Measurements from ENCODE around the gene RPP25.
A peak's percentile ranks its signal among the peaks of the same experiment; 100 is the strongest.

The RPP25 gene, protein sequence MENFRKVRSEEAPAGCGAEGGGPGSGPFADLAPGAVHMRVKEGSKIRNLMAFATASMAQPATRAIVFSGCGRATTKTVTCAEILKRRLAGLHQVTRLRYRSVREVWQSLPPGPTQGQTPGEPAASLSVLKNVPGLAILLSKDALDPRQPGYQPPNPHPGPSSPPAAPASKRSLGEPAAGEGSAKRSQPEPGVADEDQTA

DNA sequence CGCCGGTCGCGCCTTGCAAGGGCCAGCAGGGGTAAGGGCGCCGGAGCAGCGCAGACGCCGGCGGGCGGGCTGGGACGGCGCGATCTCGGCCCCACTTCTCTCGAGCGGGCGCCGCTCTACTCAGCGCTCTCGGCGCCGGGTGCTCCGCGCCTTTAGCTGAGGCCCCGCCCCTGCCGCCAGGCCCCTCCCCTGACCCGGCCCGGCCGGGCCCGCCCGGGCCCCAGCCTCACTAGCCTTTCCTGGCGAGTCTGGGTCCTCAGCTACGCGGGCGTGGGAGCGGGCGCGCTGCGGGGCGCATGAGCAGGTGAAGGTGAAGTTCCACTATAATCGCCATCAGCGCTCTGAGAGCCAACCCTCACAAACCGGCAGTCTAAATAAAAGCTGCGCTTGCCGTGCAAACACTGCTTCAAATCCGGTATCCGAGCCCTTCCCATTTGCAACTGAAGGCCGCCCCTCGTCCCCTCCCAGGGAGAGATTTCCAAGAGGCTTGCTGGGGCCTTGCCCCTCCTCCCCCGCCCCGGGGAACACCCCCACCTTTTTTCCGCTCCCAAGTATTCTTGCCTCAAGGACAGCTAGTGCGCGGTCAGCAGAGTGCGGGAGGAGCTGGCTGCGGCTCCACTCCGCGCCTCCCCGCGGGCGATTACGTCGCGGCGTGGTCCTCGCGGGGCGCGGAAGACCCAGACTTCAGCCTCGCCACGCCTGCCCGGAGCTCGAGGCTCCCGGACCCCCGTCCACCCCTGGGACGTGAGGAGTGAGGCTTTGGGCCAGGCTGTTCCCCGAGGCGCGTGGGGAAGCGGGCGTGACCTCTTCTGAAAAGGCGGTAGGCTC, at the start of gene RPP25:
Gene RPP25 (minus strand): TSS at position 125 of the 828 bp plus-strand sequence. CDS start 189 bp downstream, outside the sequence.
- no peaks in the 10 kb centered on the region for H3K9me3 ChIP-seq (ENCODE audit: control insufficient read depth in 1 of 2, low read length in 2 of 2)
- H3K9ac ChIP-seq (ENCODE audit: low read depth in 1 of 2, low read length in 2 of 2): peak within 1 kb of the TSS; percentile 79 to 94
- peak within 1 kb of the TSS; percentile 75 to 76 for H3K4me3 ChIP-seq (ENCODE audit: low read depth in 1 of 2, low read length in 2 of 2)
- H3K4me1 ChIP-seq (ENCODE audit: control insufficient read depth in 1 of 2, insufficient read depth in 2 of 2, low read length in 2 of 2): peaks cover 40 to 43% of the 10 kb centered on the region in 2 donors
- no peaks in the 10 kb centered on the region for H3K36me3 ChIP-seq (ENCODE audit: control insufficient read depth in 1 of 2, insufficient read depth in 2 of 2, low read length in 2 of 2)
- H3K27ac ChIP-seq (ENCODE audit: low read depth, low read length): peak within 1 kb of the TSS; percentile 75
- H3K27me3 ChIP-seq (ENCODE audit: control insufficient read depth in 1 of 2, insufficient read depth in 2 of 2, low read length in 2 of 2): peaks cover 6 to 8% of the 10 kb centered on the region in 2 donors

DNA sequence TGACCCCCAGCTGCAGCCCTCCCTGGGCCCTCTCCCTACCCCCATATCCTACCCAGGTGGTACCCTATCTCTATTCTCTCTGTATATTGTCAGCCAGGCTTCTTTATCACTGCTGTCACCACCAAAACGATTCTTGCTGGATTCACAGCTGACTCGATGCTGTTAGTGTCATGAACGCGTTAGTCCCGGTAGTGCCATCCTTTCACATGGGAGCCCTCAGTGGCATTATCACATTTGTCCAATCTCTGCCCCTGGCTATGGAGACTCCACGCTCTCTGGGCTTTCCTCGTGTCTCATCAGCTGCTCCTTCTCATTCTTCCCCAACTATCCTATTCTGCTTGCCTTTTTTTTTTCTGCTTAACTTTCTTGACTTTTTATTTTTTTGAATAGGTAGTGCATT, 45.8 kb upstream of the RPP25 start:
- no peaks in the 10 kb centered on the region for H3K9me3 ChIP-seq (ENCODE audit: control insufficient read depth in 1 of 2, low read length in 2 of 2)
- no peaks in the 10 kb centered on the region for H3K36me3 ChIP-seq (ENCODE audit: control insufficient read depth in 1 of 2, insufficient read depth in 2 of 2, low read length in 2 of 2)
- H3K9ac ChIP-seq (ENCODE audit: low read depth in 1 of 2, low read length in 2 of 2): no peak overlapping the region
- no peak overlapping the region for H3K4me3 ChIP-seq (ENCODE audit: low read depth in 1 of 2, low read length in 2 of 2)
- no peak overlapping the region for H3K27ac ChIP-seq (ENCODE audit: low read depth, low read length)
- H3K4me1 ChIP-seq (ENCODE audit: control insufficient read depth in 1 of 2, insufficient read depth in 2 of 2, low read length in 2 of 2): peaks cover 9 to 16% of the 10 kb centered on the region in 2 donors
- H3K27me3 ChIP-seq (ENCODE audit: control insufficient read depth in 1 of 2, insufficient read depth in 2 of 2, low read length in 2 of 2): no peaks in the 10 kb centered on the region

DNA sequence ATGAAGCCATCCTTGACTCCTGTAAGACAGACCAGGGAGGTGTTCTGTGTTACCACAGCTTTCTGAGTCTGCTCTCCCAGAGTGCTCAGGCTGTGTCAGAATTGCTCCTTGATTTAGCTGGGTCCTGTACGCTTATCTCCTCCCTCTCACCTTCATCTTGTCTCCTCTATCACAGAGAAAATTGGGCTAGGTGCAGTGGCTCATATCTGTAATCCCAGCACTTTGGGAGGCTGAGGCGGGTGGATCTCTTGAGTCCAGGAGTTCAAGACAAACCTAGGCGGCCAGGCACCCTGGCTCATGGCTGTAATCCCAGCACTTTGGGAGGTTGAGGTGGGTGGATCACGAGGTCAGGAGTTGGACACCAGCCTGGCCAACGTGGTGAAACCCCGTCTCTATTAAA, 44.7 kb upstream of the RPP25 start:
- peaks cover 2 to 4% of the 10 kb centered on the region in 2 donors for H3K27me3 ChIP-seq (ENCODE audit: control insufficient read depth in 1 of 2, insufficient read depth in 2 of 2, low read length in 2 of 2)
- no peak overlapping the region for H3K4me3 ChIP-seq (ENCODE audit: low read depth in 1 of 2, low read length in 2 of 2)
- peaks cover 19 to 27% of the 10 kb centered on the region in 2 donors for H3K4me1 ChIP-seq (ENCODE audit: control insufficient read depth in 1 of 2, insufficient read depth in 2 of 2, low read length in 2 of 2)
- no peak overlapping the region for H3K27ac ChIP-seq (ENCODE audit: low read depth, low read length)
- H3K9me3 ChIP-seq (ENCODE audit: control insufficient read depth in 1 of 2, low read length in 2 of 2): no peaks in the 10 kb centered on the region
- no peaks in the 10 kb centered on the region for H3K36me3 ChIP-seq (ENCODE audit: control insufficient read depth in 1 of 2, insufficient read depth in 2 of 2, low read length in 2 of 2)
- H3K9ac ChIP-seq (ENCODE audit: low read depth in 1 of 2, low read length in 2 of 2): no peak overlapping the region

DNA sequence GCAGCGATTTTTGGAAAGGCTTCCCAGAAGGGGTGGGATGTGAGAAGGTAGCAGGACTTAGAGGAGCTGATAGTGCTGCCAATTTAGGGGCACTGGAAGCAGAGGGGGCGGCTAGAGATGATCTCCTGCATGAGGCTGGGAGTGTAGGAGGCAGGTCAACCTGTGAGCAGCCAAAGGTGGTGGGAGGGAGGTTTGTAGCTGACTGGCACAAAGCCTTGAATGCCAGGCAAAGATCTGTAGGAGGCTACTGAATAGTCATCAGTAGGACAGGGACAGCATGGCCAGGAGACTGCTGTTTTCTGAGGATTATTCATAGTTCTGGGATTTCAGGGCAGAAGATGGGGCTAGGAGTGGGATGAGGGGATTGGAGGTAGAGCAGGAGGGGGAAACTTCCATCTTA, 41.0 kb upstream of the RPP25 start:
- H3K4me3 ChIP-seq (ENCODE audit: low read depth in 1 of 2, low read length in 2 of 2): peak overlapping the region in 1 of 2 donors; percentile 78
- no peaks in the 10 kb centered on the region for H3K36me3 ChIP-seq (ENCODE audit: control insufficient read depth in 1 of 2, insufficient read depth in 2 of 2, low read length in 2 of 2)
- no peak overlapping the region for H3K27ac ChIP-seq (ENCODE audit: low read depth, low read length)
- peaks cover 25 to 30% of the 10 kb centered on the region in 2 donors for H3K4me1 ChIP-seq (ENCODE audit: control insufficient read depth in 1 of 2, insufficient read depth in 2 of 2, low read length in 2 of 2)
- H3K9ac ChIP-seq (ENCODE audit: low read depth in 1 of 2, low read length in 2 of 2): no peak overlapping the region
- no peaks in the 10 kb centered on the region for H3K9me3 ChIP-seq (ENCODE audit: control insufficient read depth in 1 of 2, low read length in 2 of 2)
- peaks cover 4 to 7% of the 10 kb centered on the region in 2 donors for H3K27me3 ChIP-seq (ENCODE audit: control insufficient read depth in 1 of 2, insufficient read depth in 2 of 2, low read length in 2 of 2)

DNA sequence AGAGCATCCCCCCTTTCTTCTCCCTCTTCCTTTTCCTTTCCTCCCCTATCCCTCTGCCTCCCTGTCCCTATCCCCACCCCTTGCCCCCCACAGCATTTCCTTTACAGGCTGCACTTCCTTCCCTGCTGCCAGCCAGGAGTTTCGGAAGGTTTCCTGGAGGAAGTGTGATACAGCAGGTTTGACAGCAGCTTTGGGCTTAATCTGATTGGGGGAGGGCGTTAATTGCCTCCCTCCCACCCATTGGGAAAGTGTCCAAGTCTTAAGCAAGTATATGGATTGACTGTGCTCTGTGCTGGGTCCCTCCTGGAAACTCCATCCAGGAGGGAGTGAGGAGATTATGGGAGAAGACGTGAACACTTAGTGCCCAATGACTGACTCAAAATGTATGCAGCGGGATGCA, 40.6 kb upstream of the RPP25 start:
- no peak overlapping the region for H3K9ac ChIP-seq (ENCODE audit: low read depth in 1 of 2, low read length in 2 of 2)
- H3K4me3 ChIP-seq (ENCODE audit: low read depth in 1 of 2, low read length in 2 of 2): peak overlapping the region in 1 of 2 donors; percentile 78
- no peak overlapping the region for H3K27ac ChIP-seq (ENCODE audit: low read depth, low read length)
- H3K9me3 ChIP-seq (ENCODE audit: control insufficient read depth in 1 of 2, low read length in 2 of 2): no peaks in the 10 kb centered on the region
- H3K36me3 ChIP-seq (ENCODE audit: control insufficient read depth in 1 of 2, insufficient read depth in 2 of 2, low read length in 2 of 2): no peaks in the 10 kb centered on the region
- peaks cover 25 to 30% of the 10 kb centered on the region in 2 donors for H3K4me1 ChIP-seq (ENCODE audit: control insufficient read depth in 1 of 2, insufficient read depth in 2 of 2, low read length in 2 of 2)
- peaks cover 4 to 7% of the 10 kb centered on the region in 2 donors for H3K27me3 ChIP-seq (ENCODE audit: control insufficient read depth in 1 of 2, insufficient read depth in 2 of 2, low read length in 2 of 2)

DNA sequence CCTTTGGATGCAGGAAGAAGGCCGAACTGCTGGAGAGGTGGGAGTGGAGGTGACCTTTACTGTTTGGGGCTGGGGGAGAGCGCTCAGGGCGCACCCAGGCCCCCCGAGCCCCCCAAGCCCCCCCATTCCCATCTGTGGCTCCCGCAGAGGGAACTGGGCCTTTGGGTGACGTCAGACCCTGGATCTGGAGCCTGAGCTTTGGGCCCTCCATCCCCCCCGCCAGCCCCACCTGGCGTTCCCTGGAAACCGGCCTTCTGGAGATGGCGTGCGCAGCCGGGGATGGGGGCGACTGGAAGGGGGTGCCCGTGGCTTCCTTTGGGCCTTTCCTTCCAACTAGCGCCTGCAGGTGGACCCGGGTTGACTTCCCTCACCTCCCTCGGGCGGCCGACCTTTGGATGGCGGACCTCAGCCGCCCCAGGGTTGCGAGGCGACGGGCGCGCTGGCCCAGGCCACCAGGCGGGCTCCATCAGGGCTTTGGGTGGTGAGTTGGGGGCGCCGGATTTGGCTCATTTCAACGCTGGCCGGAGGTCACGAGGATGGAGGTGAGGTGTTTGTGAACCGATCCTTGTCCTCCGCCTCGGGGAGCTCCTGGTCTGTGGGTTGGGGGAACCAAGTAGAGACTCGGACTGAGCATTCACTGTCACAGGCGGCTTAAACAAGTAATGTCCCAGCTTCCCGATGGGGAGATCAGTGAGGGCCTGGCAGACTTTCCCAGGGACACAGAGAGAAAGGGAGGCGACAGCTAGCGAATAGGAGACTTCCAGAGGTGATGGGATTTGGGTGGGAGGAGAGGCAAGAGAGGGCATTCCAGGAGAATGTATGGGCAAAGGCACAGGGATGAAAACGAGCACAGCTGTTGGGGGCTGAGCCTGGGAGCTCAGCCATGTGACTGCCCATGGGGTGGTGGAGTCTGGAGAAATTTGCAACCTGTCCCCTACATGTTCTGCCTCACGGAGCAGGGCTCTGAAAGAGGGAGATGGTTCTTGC, 39.5 kb upstream of the RPP25 start:
- H3K27me3 ChIP-seq (ENCODE audit: control insufficient read depth in 1 of 2, insufficient read depth in 2 of 2, low read length in 2 of 2): peaks cover 4 to 7% of the 10 kb centered on the region in 2 donors
- H3K36me3 ChIP-seq (ENCODE audit: control insufficient read depth in 1 of 2, insufficient read depth in 2 of 2, low read length in 2 of 2): no peaks in the 10 kb centered on the region
- H3K9ac ChIP-seq (ENCODE audit: low read depth in 1 of 2, low read length in 2 of 2): peak overlapping the region; percentile 72
- peaks cover 25 to 30% of the 10 kb centered on the region in 2 donors for H3K4me1 ChIP-seq (ENCODE audit: control insufficient read depth in 1 of 2, insufficient read depth in 2 of 2, low read length in 2 of 2)
- no peak overlapping the region for H3K27ac ChIP-seq (ENCODE audit: low read depth, low read length)
- H3K9me3 ChIP-seq (ENCODE audit: control insufficient read depth in 1 of 2, low read length in 2 of 2): no peaks in the 10 kb centered on the region
- peak overlapping the region; percentile 78 to 86 for H3K4me3 ChIP-seq (ENCODE audit: low read depth in 1 of 2, low read length in 2 of 2)

DNA sequence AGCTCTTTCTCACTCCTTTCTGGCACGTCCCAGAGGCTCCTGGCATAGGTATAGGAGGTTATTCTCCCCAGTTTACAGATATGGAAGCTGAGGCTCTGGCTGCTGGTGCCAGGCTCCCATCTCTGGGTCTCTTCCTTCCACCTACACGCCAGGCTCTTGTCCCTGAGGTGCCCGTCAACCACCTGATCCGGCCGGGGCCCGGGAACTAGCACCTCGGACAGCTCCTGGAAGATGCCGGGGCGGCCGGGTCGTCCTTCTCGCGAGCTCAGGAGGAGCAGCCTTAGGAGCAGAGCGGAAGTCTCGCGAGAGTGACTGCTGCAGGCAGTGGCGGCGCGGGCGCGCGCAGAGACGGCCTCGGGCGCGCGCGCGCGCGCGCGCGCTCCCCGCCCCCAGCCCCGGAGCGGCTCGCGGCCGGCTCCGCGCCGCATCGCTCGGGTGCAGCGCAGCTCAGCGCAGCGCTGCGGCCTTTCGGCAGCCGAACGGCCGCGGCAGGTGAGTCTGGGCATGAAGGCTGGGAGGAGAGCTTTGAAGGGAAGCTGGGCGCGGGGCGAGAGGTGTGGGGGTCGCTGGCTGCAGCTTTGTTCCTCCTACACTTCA, 38.7 kb upstream of the RPP25 start, which contains the start of gene SCAMP5:
Gene SCAMP5 (plus strand): TSS at position 382 of the 597 bp plus-strand sequence. CDS start 16,277 bp downstream, outside the sequence.
- Histone ChIP-seq H3K36me3 (ENCODE audit: control insufficient read depth in 1 of 2, insufficient read depth in 2 of 2, low read length in 2 of 2) (no peaks in the 10 kb centered on the region), H3K27ac (ENCODE audit: low read depth, low read length) (no peak within 1 kb of the TSS), H3K9ac (ENCODE audit: low read depth in 1 of 2, low read length in 2 of 2) (peak within 1 kb of the TSS; percentile 72), H3K4me1 (ENCODE audit: control insufficient read depth in 1 of 2, insufficient read depth in 2 of 2, low read length in 2 of 2) (peaks cover 25 to 30% of the 10 kb centered on the region in 2 donors), H3K27me3 (ENCODE audit: control insufficient read depth in 1 of 2, insufficient read depth in 2 of 2, low read length in 2 of 2) (peaks cover 4 to 7% of the 10 kb centered on the region in 2 donors), H3K4me3 (ENCODE audit: low read depth in 1 of 2, low read length in 2 of 2) (peak within 1 kb of the TSS; percentile 78 to 86), H3K9me3 (ENCODE audit: control insufficient read depth in 1 of 2, low read length in 2 of 2) (no peaks in the 10 kb centered on the region)

DNA sequence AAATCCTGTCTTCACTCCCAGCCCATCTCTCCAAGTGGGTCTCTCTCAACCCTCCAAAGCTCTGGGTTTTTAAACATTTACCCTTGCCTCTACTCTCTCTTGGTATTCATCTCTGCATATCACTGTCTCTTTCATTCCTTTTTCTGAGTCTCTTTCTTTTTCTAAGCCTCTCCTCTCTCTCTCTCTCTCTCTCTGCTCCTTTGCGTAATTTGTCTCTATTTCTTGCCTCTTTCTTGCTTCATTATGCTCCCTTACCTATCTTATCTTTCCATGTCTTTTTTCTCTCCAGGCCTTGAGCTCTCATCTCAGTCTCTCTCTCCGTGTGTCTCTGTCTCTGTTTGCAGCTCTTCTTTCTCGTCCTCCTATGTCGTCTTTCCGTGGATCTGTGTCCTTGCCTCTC, 38.1 kb upstream of the RPP25 start:
- H3K4me1 ChIP-seq (ENCODE audit: control insufficient read depth in 1 of 2, insufficient read depth in 2 of 2, low read length in 2 of 2): peaks cover 25 to 30% of the 10 kb centered on the region in 2 donors
- H3K9ac ChIP-seq (ENCODE audit: low read depth in 1 of 2, low read length in 2 of 2): no peak overlapping the region
- no peak overlapping the region for H3K27ac ChIP-seq (ENCODE audit: low read depth, low read length)
- no peaks in the 10 kb centered on the region for H3K36me3 ChIP-seq (ENCODE audit: control insufficient read depth in 1 of 2, insufficient read depth in 2 of 2, low read length in 2 of 2)
- peaks cover 4 to 7% of the 10 kb centered on the region in 2 donors for H3K27me3 ChIP-seq (ENCODE audit: control insufficient read depth in 1 of 2, insufficient read depth in 2 of 2, low read length in 2 of 2)
- H3K9me3 ChIP-seq (ENCODE audit: control insufficient read depth in 1 of 2, low read length in 2 of 2): no peaks in the 10 kb centered on the region
- peak overlapping the region; percentile 51 to 54 for H3K4me3 ChIP-seq (ENCODE audit: low read depth in 1 of 2, low read length in 2 of 2)

DNA sequence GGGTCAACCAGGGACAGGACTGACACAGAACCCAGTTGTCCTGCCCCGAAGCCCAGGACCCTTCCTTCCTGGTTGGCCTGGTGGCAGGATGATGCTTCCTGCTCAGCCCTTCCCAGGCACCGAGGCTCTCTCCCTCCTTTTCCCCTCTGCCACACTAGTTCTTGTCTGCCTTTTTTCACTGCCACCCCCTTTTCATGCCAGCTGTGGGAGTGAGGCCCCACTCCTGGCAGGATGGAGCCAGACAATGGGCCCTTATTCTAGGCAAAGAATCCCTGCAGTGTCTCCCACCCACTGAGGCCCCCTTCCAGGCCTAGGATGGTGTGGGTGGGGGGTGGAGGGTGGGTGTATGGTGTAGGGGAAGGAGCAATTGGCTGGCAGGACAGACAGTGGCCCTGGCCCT, 37.7 kb upstream of the RPP25 start:
- no peak overlapping the region for H3K4me3 ChIP-seq (ENCODE audit: low read depth in 1 of 2, low read length in 2 of 2)
- H3K9me3 ChIP-seq (ENCODE audit: control insufficient read depth in 1 of 2, low read length in 2 of 2): no peaks in the 10 kb centered on the region
- H3K36me3 ChIP-seq (ENCODE audit: control insufficient read depth in 1 of 2, insufficient read depth in 2 of 2, low read length in 2 of 2): no peaks in the 10 kb centered on the region
- H3K9ac ChIP-seq (ENCODE audit: low read depth in 1 of 2, low read length in 2 of 2): no peak overlapping the region
- peaks cover 25 to 28% of the 10 kb centered on the region in 2 donors for H3K4me1 ChIP-seq (ENCODE audit: control insufficient read depth in 1 of 2, insufficient read depth in 2 of 2, low read length in 2 of 2)
- no peak overlapping the region for H3K27ac ChIP-seq (ENCODE audit: low read depth, low read length)
- H3K27me3 ChIP-seq (ENCODE audit: control insufficient read depth in 1 of 2, insufficient read depth in 2 of 2, low read length in 2 of 2): peaks cover 4 to 7% of the 10 kb centered on the region in 2 donors
